Embryonic facial prominence (tissue), 1 donor: Measurements from ENCODE around the gene TLR5.

Source experiments
- DNase-seq: peaks from one replicate; pipeline ENCODE4 v3.0.0-alpha.2; 2016; ENCODE audit errors: extremely low spot score

The TLR5 gene

GRCh38 chr1:223110952-223111351 is 32.1 kb downstream of the TLR5 start:
- DNase-seq: no peak

- DNase-seq: no peak
These were observed 33.4 kb downstream of the TLR5 start for GRCh38 chr1:223109581-223110026.

- DNase-seq: no peak
These were observed 36.2 kb downstream of the TLR5 start for GRCh38 chr1:223106856-223107255.

- no peak for DNase-seq
These were observed 37.5 kb downstream of the TLR5 start for GRCh38 chr1:223105568-223105967.

GRCh38 chr1:223102797-223103533 is 40.1 kb downstream of the TLR5 start:
- no peak for DNase-seq

- no peak for DNase-seq
These were observed 45.3 kb downstream of the TLR5 start for GRCh38 chr1:223097713-223098112.

GRCh38 chr1:223095870-223096269 is 47.2 kb downstream of the TLR5 start:
- no peak for DNase-seq

- no peak for DNase-seq
These were observed 51.2 kb downstream of the TLR5 start for GRCh38 chr1:223091896-223092295.

GRCh38 chr1:223089250-223089649 is 53.8 kb downstream of the TLR5 start:
- no peak for DNase-seq

- DNase-seq: no peak
These were observed 54.3 kb downstream of the TLR5 start for GRCh38 chr1:223088713-223089240.

GRCh38 chr1:223087291-223088255 is 55.5 kb downstream of the TLR5 start:
- DNase-seq: peak; percentile 55

GRCh38 chr1:223084464-223084866 is 58.6 kb downstream of the TLR5 start:
- no peak for DNase-seq

GRCh38 chr1:223083831-223084230 is 59.2 kb downstream of the TLR5 start:
- no peak for DNase-seq

GRCh38 chr1:223082914-223083313 is 60.1 kb downstream of the TLR5 start:
- DNase-seq: no peak

GRCh38 chr1:223081181-223081994 is 61.7 kb downstream of the TLR5 start:
- peak; percentile 84 for DNase-seq

GRCh38 chr1:223079498-223079897 is 63.5 kb downstream of the TLR5 start:
- DNase-seq: no peak

- no peak for DNase-seq
These were observed 65.7 kb downstream of the TLR5 start for GRCh38 chr1:223077247-223077833.

- DNase-seq: no peak
These were observed 66.7 kb downstream of the TLR5 start for GRCh38 chr1:223076362-223076761.

GRCh38 chr1:223075834-223076233 is 67.2 kb downstream of the TLR5 start:
- no peak for DNase-seq

GRCh38 chr1:223074445-223075300 is 68.4 kb downstream of the TLR5 start:
- DNase-seq: no peak
